Hepatocyte (in vitro differentiated cells): ENCODE results near the gene AMPH. TPM values are rescaled to one million over a fixed set of nuclear protein-coding genes. Genes with fewer than 3 reads are reported as not detected.

Source experiments
- DNase-seq: peaks from one replicate; pipeline ENCODE4 v3.0.0-alpha.2; 2016; ENCODE audit warnings: low spot score
- H2AFZ ChIP-seq: fragments of 200-600 bp; sonication (generic); 2 replicates; pipeline ENCODE4 v1.6.0; 2016; ENCODE audit warnings: antibody characterized with exemption, mild to moderate bottlenecking
- H3K27ac ChIP-seq: fragments of 200-600 bp; sonication (generic); 2 replicates; pipeline ENCODE4 v1.5.1; 2016; ENCODE audit warnings: mild to moderate bottlenecking
- H3K27me3 ChIP-seq: fragments of 200-600 bp; sonication (generic); 2 replicates; pipeline ENCODE4 v1.6.1; 2016
- H3K36me3 ChIP-seq: fragments of 200-600 bp; sonication (generic); replicated peaks from 2 replicates; pipeline ENCODE4 v1.5.1; 2016; ENCODE audit warnings: low read depth; ENCODE audit not compliant: insufficient read depth
- H3K4me1 ChIP-seq: fragments of 200-600 bp; sonication (generic); 2 replicates; pipeline ENCODE4 v1.5.1; 2016; ENCODE audit warnings: mild to moderate bottlenecking, moderate library complexity; ENCODE audit not compliant: insufficient read depth
- H3K4me2 ChIP-seq: fragments of 200-600 bp; sonication (generic); 2 replicates; pipeline ENCODE4 v1.6.0; 2016
- H3K4me3 ChIP-seq: fragments of 200-600 bp; sonication (generic); 2 replicates; pipeline ENCODE4 v1.5.1; 2016; ENCODE audit warnings: mild to moderate bottlenecking
- H3K79me2 ChIP-seq: fragments of 200-600 bp; sonication (generic); 2 replicates; pipeline ENCODE4 v1.6.0; 2017; ENCODE audit warnings: mild to moderate bottlenecking
- H3K9me2 ChIP-seq: fragments of 200-600 bp; sonication (generic); replicated peaks from 2 replicates; pipeline ENCODE4 v1.6.0; 2017; ENCODE audit warnings: mild to moderate bottlenecking; ENCODE audit not compliant: insufficient read depth
- H3K9me3 ChIP-seq: fragments of 200-600 bp; sonication (generic); 2 replicates; pipeline ENCODE4 v1.5.1; 2016; ENCODE audit warnings: low read depth, mild to moderate bottlenecking
- H4K20me1 ChIP-seq: fragments of 200-600 bp; sonication (generic); 2 replicates; pipeline ENCODE4 v1.6.0; 2016; ENCODE audit warnings: mild to moderate bottlenecking; ENCODE audit not compliant: insufficient read depth, poor library complexity, severe bottlenecking
- CTCF ChIP-seq: fragments of 200-600 bp; sonication (generic); IDR thresholded peaks from 2 replicates; pipeline ENCODE4 v1.5.1; 2016; ENCODE audit warnings: antibody characterized with exemption, mild to moderate bottlenecking; ENCODE audit not compliant: poor library complexity
- EZH2 ChIP-seq: fragments of 200-600 bp; sonication (generic); IDR thresholded peaks from 2 replicates; pipeline ENCODE4 v1.6.1; 2016; ENCODE audit warnings: antibody characterized with exemption, mild to moderate bottlenecking, borderline replicate concordance
- EZH2phosphoT487 ChIP-seq: fragments of 200-600 bp; sonication (generic); IDR thresholded peaks from one replicate; pipeline ENCODE4 v1.6.1; 2018; ENCODE audit warnings: antibody characterized with exemption, mild to moderate bottlenecking, low read depth, moderate library complexity; ENCODE audit not compliant: unreplicated experiment, severe bottlenecking
- WGBS: methylation state at CpG from one replicate; pipeline ENCODE4 v1.1.6; 2016; ENCODE audit warnings: low lambda C conversion rate; ENCODE audit errors: missing lambda C conversion rate; 5-methylcytosine and 5-hydroxymethylcytosine counted together
- polyA plus RNA-seq: library from polyadenylated mRNA; unstranded; fragments of >200 nt; fragmentation: Nextera tagmentation; extraction: Ambion mirVana; gene quantifications from 2 replicates; pipeline ENCODE4 v1.2.1, GENCODE V29; 2016
- total RNA-seq: library from RNA; depleted of rRNA; stranded (reverse); fragments of >200 nt; gene quantifications from 2 replicates; pipeline ENCODE4 v1.2.3, GENCODE V29; 2014

Gene AMPH
- total and polyA plus RNA-seq, 2 experiments from 2014 or later: 2.0 to 2.8 TPM

- Histone ChIP-seq H3K4me2 (no peak overlapping the region), H2AFZ (no peak overlapping the region), H3K4me3 (no peak overlapping the region)
Measured at GRCh38 chr7:38372290-38372689, 258.9 kb downstream of the AMPH start.

GRCh38 chr7:38369816-38370493 is 261.2 kb downstream of the AMPH start:
- Histone ChIP-seq H2AFZ (peak overlapping the region; percentile 59), H3K27ac (no peak overlapping the region), H3K79me2 (no peaks in the 10 kb centered on the region), H3K4me2 (peak overlapping the region; percentile 58), H3K9me3 (no peaks in the 10 kb centered on the region), H3K9me2 (no peaks in the 10 kb centered on the region), H3K4me1 (no peaks in the 10 kb centered on the region), H4K20me1 (no peaks in the 10 kb centered on the region), H3K4me3 (no peak overlapping the region), H3K27me3 (no peaks in the 10 kb centered on the region), H3K36me3 (no peaks in the 10 kb centered on the region)
- WGBS: 26% methylated on average over 8 of the region's 8 CpGs
- peak; percentile 92 for DNase-seq
- TF ChIP-seq EZH2phosphoT487 (no peak), CTCF (peak; percentile 80), EZH2 (no peak)

More at GRCh38 chr7:38372290-38372689, 258.9 kb downstream of the AMPH start:
- H3K9me2 ChIP-seq: no peaks in the 10 kb centered on the region
- 90% methylated on average over 7 of the region's 7 CpGs for WGBS
- H3K4me1 ChIP-seq: no peaks in the 10 kb centered on the region
- no peak overlapping the region for H3K27ac ChIP-seq
- no peaks in the 10 kb centered on the region for H4K20me1 ChIP-seq
- no peak for TF ChIP-seq EZH2phosphoT487
- TF ChIP-seq CTCF: no peak
- no peak for TF ChIP-seq EZH2
- no peaks in the 10 kb centered on the region for H3K9me3 ChIP-seq
- no peaks in the 10 kb centered on the region for H3K79me2 ChIP-seq
- no peak for DNase-seq
- no peaks in the 10 kb centered on the region for H3K27me3 ChIP-seq
- H3K36me3 ChIP-seq: no peaks in the 10 kb centered on the region

- Histone ChIP-seq H3K4me3 (no peak overlapping the region), H2AFZ (no peak overlapping the region), H4K20me1 (no peaks in the 10 kb centered on the region), H3K79me2 (no peaks in the 10 kb centered on the region), H3K27ac (peak overlapping the region; percentile 62), H3K9me2 (no peaks in the 10 kb centered on the region), H3K4me1 (no peaks in the 10 kb centered on the region), H3K27me3 (no peaks in the 10 kb centered on the region), H3K9me3 (no peaks in the 10 kb centered on the region), H3K4me2 (no peak overlapping the region), H3K36me3 (no peaks in the 10 kb centered on the region)
- DNase-seq: peak; percentile 83
- 39% methylated on average over 5 of the region's 5 CpGs for WGBS
- no peak for TF ChIP-seq EZH2
- peak; percentile 51 for TF ChIP-seq CTCF
Measured at GRCh38 chr7:38368191-38368605, 263.0 kb downstream of the AMPH start.
